GM12878 (cell line): ENCODE measurements around the gene LCLAT1. TPM values are rescaled to one million over a fixed set of nuclear protein-coding genes. Genes with fewer than 3 reads are reported as not detected.

Experiments
- ATAC-seq: fragments of 200-7000 bp; cut with Tn5 transposase; 3 replicates; pipeline ENCODE4 v1.9.1; 2020; ENCODE audit warnings: mild to moderate bottlenecking, moderate library complexity
- BruUV-seq: library from RNA; stranded (reverse); fragments of 400-500 nt; replicated peaks from 2 replicates; lab custom pipeline; 2021; lab: Mats Ljungman, UMichigan
- CTCF ChIA-PET: fragments of 300-600 bp; sonication (Branson Sonifier 250); formaldehyde crosslinking; extraction: SDS; loops from one replicate; lab custom pipeline; 2021; ENCODE audit warnings: inconsistent platforms; lab: Yijun Ruan, JAX
- POLR2A ChIA-PET: fragments of 350-600 bp; formaldehyde crosslinking; extraction: SDS; loops from one replicate; lab custom pipeline; 2021; ENCODE audit warnings: inconsistent platforms; lab: Charles Lee
- RAD21 ChIA-PET: fragments of 300-600 bp; sonication (Branson Sonifier 250); formaldehyde crosslinking; loops from one replicate; lab custom pipeline; 2023; ENCODE audit warnings: antibody characterized with exemption; ENCODE audit not compliant: unreplicated experiment; lab: Charles Lee
- SMC1A ChIA-PET: fragments of 300-600 bp; sonication (Branson Sonifier 250); formaldehyde crosslinking; loops from one replicate; lab custom pipeline; 2023; ENCODE audit not compliant: unreplicated experiment, uncharacterized antibody; lab: Charles Lee
- DNase-seq: peaks from one replicate; pipeline ENCODE4 v3.0.0-alpha.2; 2011; ENCODE audit warnings: low read depth, low spot score
- FAIRE-seq: peaks from 3 replicates; lab custom pipeline; 2011; peaks lifted over from hg19 to GRCh38; lab: Jason Lieb, UNC
- H2AFZ ChIP-seq: 2 replicates; pipeline ENCODE4 v1.6.0; 2011; ENCODE audit warnings: low read depth, low read length, control low read depth; ENCODE audit not compliant: control insufficient read depth
- H3K27ac ChIP-seq: 2 replicates; pipeline ENCODE4 v1.5.1; 2011; ENCODE audit warnings: control low read depth; ENCODE audit not compliant: control insufficient read depth, insufficient read depth
- H3K27me3 ChIP-seq, 2 experiments: replicated peaks in 1 of 2; 2 replicates each; pipeline versions ENCODE4 v1.6.0 to v1.6.1; 2011; ENCODE audit warnings: low read length in 1 of 2; ENCODE audit not compliant: control insufficient read depth in 2 of 2, insufficient read depth in 2 of 2
- H3K36me3 ChIP-seq, 2 experiments: 2 replicates each; pipeline ENCODE4 v1.5.1; 2011; ENCODE audit warnings: low read length in 1 of 2; ENCODE audit not compliant: control insufficient read depth in 2 of 2, insufficient read depth in 2 of 2
- H3K4me1 ChIP-seq: 2 replicates; pipeline ENCODE4 v1.6.1; 2011; ENCODE audit warnings: mild to moderate bottlenecking, low read length, moderate library complexity, mixed read lengths; ENCODE audit not compliant: control insufficient read depth, insufficient read depth
- H3K4me2 ChIP-seq: 2 replicates; pipeline ENCODE4 v1.6.0; 2011; ENCODE audit warnings: control low read depth; ENCODE audit not compliant: control insufficient read depth, insufficient read depth
- H3K4me3 ChIP-seq: fragments of 200-600 bp; sonication (generic); 2 replicates; pipeline ENCODE4 v1.5.1; 2016
- H3K79me2 ChIP-seq: 2 replicates; pipeline ENCODE4 v1.6.0; 2011; ENCODE audit warnings: low read length; ENCODE audit not compliant: control insufficient read depth, insufficient read depth
- H3K9ac ChIP-seq: 2 replicates; pipeline ENCODE4 v1.8.0; 2011; ENCODE audit warnings: low read length, control low read depth, mixed read lengths; ENCODE audit not compliant: control insufficient read depth, insufficient read depth
- H3K9me3 ChIP-seq: replicated peaks from 3 replicates; pipeline ENCODE4 v1.5.1; 2011; ENCODE audit warnings: mild to moderate bottlenecking, low read length; ENCODE audit not compliant: control insufficient read depth, insufficient read depth
- H4K20me1 ChIP-seq: 2 replicates; pipeline ENCODE4 v1.6.0; 2011; ENCODE audit not compliant: control insufficient read depth, insufficient read depth
- ATF7 ChIP-seq: fragments of 450-650 bp; IDR thresholded peaks from 2 replicates; pipeline ENCODE4 v1.6.1; 2016; ENCODE audit warnings: low read depth, mild to moderate bottlenecking
- BACH1 ChIP-seq: fragments of 450-650 bp; IDR thresholded peaks from 2 replicates; pipeline ENCODE4 v1.6.1; 2017; ENCODE audit warnings: mild to moderate bottlenecking, borderline replicate concordance
- BRCA1 ChIP-seq: IDR thresholded peaks from 2 replicates; pipeline ENCODE4 v1.6.1; 2011; ENCODE audit warnings: low read depth, low read length, improper control_type of control experiment
- CEBPB ChIP-seq, 2 experiments: fragments of 150-350 bp in 1 of 2; IDR thresholded peaks; 2 replicates each; pipeline ENCODE4 v1.6.1; 2012 to 2014; ENCODE audit warnings: low read depth in 2 of 2, low read length in 2 of 2, borderline replicate concordance in 1 of 2, inconsistent platforms in 1 of 2
- CTCF ChIP-seq, 3 experiments: IDR thresholded peaks in 2 of 3; conservative IDR thresholded peaks in 1 of 3; 2 replicates each; pipeline ENCODE4 v1.5.1; 2011; ENCODE audit warnings: low read depth in 3 of 3, low read length in 3 of 3, mild to moderate bottlenecking in 3 of 3, control low read depth in 2 of 3, moderate library complexity in 2 of 3, inconsistent platforms in 1 of 3, mixed read lengths in 1 of 3; ENCODE audit not compliant: control insufficient read depth in 2 of 3, insufficient read depth in 1 of 3; ENCODE audit errors: extremely low read depth in 1 of 3
- EP300 ChIP-seq, 2 experiments: fragments of 150-350 bp in 1 of 2; IDR thresholded peaks; 2 replicates each; pipeline ENCODE4 v1.6.1; 2011 to 2012; ENCODE audit warnings: low read depth in 2 of 2, low read length in 2 of 2, borderline replicate concordance in 1 of 2, improper control_type of control experiment in 1 of 2, inconsistent platforms in 1 of 2; ENCODE audit not compliant: control insufficient read depth in 1 of 2
- FOXM1 ChIP-seq: IDR thresholded peaks from 2 replicates; pipeline ENCODE4 v1.6.1; 2012; ENCODE audit warnings: low read depth, mild to moderate bottlenecking, inconsistent platforms, low read length, moderate library complexity
- KDM1A ChIP-seq: fragments of 200-600 bp; sonication (generic); IDR thresholded peaks from 2 replicates; pipeline ENCODE4 v1.6.1; 2016; ENCODE audit warnings: borderline replicate concordance
- MEF2B ChIP-seq: fragments of 450-650 bp; IDR thresholded peaks from 2 replicates; pipeline ENCODE4 v1.6.1; 2018; ENCODE audit warnings: mild to moderate bottlenecking, moderate library complexity; ENCODE audit not compliant: partially characterized antibody, poor library complexity, severe bottlenecking
- RAD21 ChIP-seq: IDR thresholded peaks from 2 replicates; pipeline ENCODE4 v1.6.1; 2011; ENCODE audit warnings: mild to moderate bottlenecking, low read depth, low read length, moderate library complexity; ENCODE audit not compliant: insufficient read depth
- RUNX3 ChIP-seq: IDR thresholded peaks from 2 replicates; pipeline ENCODE4 v1.6.1; 2012; ENCODE audit warnings: low read length, inconsistent platforms
- SP1 ChIP-seq: IDR thresholded peaks from one replicate; pipeline ENCODE4 v1.6.1; 2011; ENCODE audit warnings: low read depth, low read length
- TBL1XR1 ChIP-seq: IDR thresholded peaks from 2 replicates; pipeline ENCODE4 v1.6.1; 2012; ENCODE audit warnings: low read depth, low read length, improper control_type of control experiment
- ZNF24 ChIP-seq: fragments of 450-650 bp; IDR thresholded peaks from 2 replicates; pipeline ENCODE4 v1.6.1; 2017; ENCODE audit warnings: antibody characterized with exemption, mild to moderate bottlenecking
- WGBS: methylation state at CpG from one replicate; pipeline ENCODE4 v1.1.6; 2016; ENCODE audit warnings: low lambda C conversion rate; ENCODE audit not compliant: insufficient replicate concordance, insufficient coverage; ENCODE audit errors: missing lambda C conversion rate; 5-methylcytosine and 5-hydroxymethylcytosine counted together
- in situ Hi-C: fragments of 300-500 bp; cut with MboI; formaldehyde crosslinking; loops from 9 replicates; pipeline ENCODE4 v1.14.3; 2018; ENCODE audit warnings: mixed read lengths
- intact Hi-C: fragments of 100-400 bp; cut with micrococcal nuclease; formaldehyde crosslinking; loops from one replicate; pipeline ENCODE4 v1.14.2; 2022; ENCODE audit not compliant: unreplicated experiment
- polyA plus RNA-seq, 11 experiments: library from polyadenylated mRNA; depleted of rRNA in 4 of 11; unstranded in 6 of 11; stranded (reverse) in 5 of 11; fragments of >200 nt; fragmentation: Nextera tagmentation in 4 of 11; fragmentation: Illumina TruSeq in 1 of 11; extraction: Ambion mirVana in 4 of 11; extraction: Trizol in 1 of 11; gene quantifications; 1 replicate in 1 of 11; 2 replicates in 10 of 11; pipeline versions ENCODE4 v1.2.1 to v1.2.3, GENCODE V29; 2011 to 2016; ENCODE audit warnings: inconsistent platforms in 2 of 11, missing spikeins in 2 of 11, low read depth in 1 of 11
- total RNA-seq, 4 experiments: library from RNA; depleted of rRNA in 3 of 4; stranded (reverse); fragments of >200 nt in 3 of 4; fragmentation: Illumina TruSeq in 1 of 4; extraction: Trizol in 1 of 4; gene quantifications; 2 replicates each; pipeline versions ENCODE4 v1.2.1 to v1.2.3, GENCODE V29; 2013 to 2021

The LCLAT1 gene
- total and polyA plus RNA-seq, 10 of the 15 experiments (the other 5 are each of a cell fraction or from before 2014, with no cell fraction given), result 8.1 to 33.0 (median 15.9) TPM

- Histone ChIP-seq H3K36me3 (no peaks in the 10 kb centered on the region; a peak in 1 of 4 replicates), H3K27ac (no peak overlapping the region), H3K27me3 (no peaks in the 10 kb centered on the region)
- RAD21 ChIA-PET, result interaction anchor here (0.9 to 2.0 kb wide), 3 partner anchors 67 to 375 kb away, joined by 3 to 5 read pairs (median 4); no protein-coding TSS in a partner anchor
- DNase-seq, result no peak
- BruUV-seq, result no TSS peak
- TF ChIP-seq SP1, result no peak
- TF ChIP-seq, all 136 proteins: peak for 0
- intact Hi-C loops, result no loop called here
- no peak overlapping the region for H3K4me3 ChIP-seq
- in situ Hi-C loops, result no loop called here
- H4K20me1 ChIP-seq, result no peaks in the 10 kb centered on the region
- H3K79me2 ChIP-seq, result no peaks in the 10 kb centered on the region
- ChIA-PET SMC1A (interaction anchor here (0.6 to 1.7 kb wide), 8 partner anchors 9 to 418 kb away, joined by 3 to 7 read pairs (median 4); no protein-coding TSS in a partner anchor), POLR2A (interaction anchor here (0.6 to 1.1 kb wide), 3 partner anchors 21 to 78 kb away, joined by 3 to 5 read pairs (median 3); no protein-coding TSS in a partner anchor), CTCF (interaction anchor here (1.4 to 2.3 kb wide), 5 partner anchors 8 to 419 kb away, joined by 3 to 6 read pairs (median 5); no protein-coding TSS in a partner anchor)
- no peak overlapping the region for H2AFZ ChIP-seq
- H3K9me3 ChIP-seq, result no peaks in the 10 kb centered on the region
- H3K9ac ChIP-seq, result no peak overlapping the region
- FAIRE-seq (no peak), ATAC-seq (no peak)
- H3K4me1 ChIP-seq, result peaks cover 13% of the 10 kb centered on the region
- WGBS, result 89% methylated on average over 3 of the region's 3 CpGs
- H3K4me2 ChIP-seq, result peak overlapping the region; percentile 35; the same call in 1 of the 2 replicates
These were observed 136.2 kb downstream of the LCLAT1 start for GRCh38 chr2:30583204-30583749.

GRCh38 chr2:30584116-30584515, 137.1 kb downstream of the LCLAT1 start:
- no peaks in the 10 kb centered on the region for H4K20me1 ChIP-seq
- peak overlapping the region; percentile 77 for H3K4me2 ChIP-seq
- WGBS, result 15% methylated on average over 4 of the region's 4 CpGs
- peak overlapping the region; percentile 26; the same call in 1 of the 2 replicates for H3K27ac ChIP-seq
- CTCF ChIA-PET, result interaction anchor here (1.4 to 2.3 kb wide), 4 partner anchors 9 to 419 kb away, joined by 3 to 6 read pairs (median 4); no protein-coding TSS in a partner anchor
- H3K79me2 ChIP-seq, result no peaks in the 10 kb centered on the region
- intact Hi-C loops (no loop called here), in situ Hi-C loops (no loop called here)
- H2AFZ ChIP-seq, result peak overlapping the region; percentile 2
- SMC1A ChIA-PET, result interaction anchor here (0.8 to 1.3 kb wide), 3 partner anchors 13 to 349 kb away, joined by 3 read pairs; no protein-coding TSS in a partner anchor
- BruUV-seq, result no TSS peak
- DNase-seq (peak; percentile 20), ATAC-seq (peak; percentile 82), FAIRE-seq (peak; percentile 31)
- no peak overlapping the region for H3K9ac ChIP-seq
- no peaks in the 10 kb centered on the region for H3K27me3 ChIP-seq
- H3K4me3 ChIP-seq, result no peak overlapping the region
- H3K36me3 ChIP-seq, result no peaks in the 10 kb centered on the region; a peak in 1 of 4 replicates
- POLR2A ChIA-PET, result no interaction called here
- RAD21 ChIA-PET, result interaction anchor here (0.6 to 2.0 kb wide), 5 partner anchors 58 to 419 kb away, joined by 3 to 5 read pairs (median 3); no protein-coding TSS in a partner anchor
- peaks cover 13% of the 10 kb centered on the region for H3K4me1 ChIP-seq
- no peaks in the 10 kb centered on the region for H3K9me3 ChIP-seq
- TF ChIP-seq MEF2B (peak; percentile 74), ATF7 (no peak), TBL1XR1 (no peak), BACH1 (no peak), RAD21 (0 out of 2 replicates have a peak, but pooled peaks have one; percentile 5), RUNX3 (peak; percentile 46), FOXM1 (no peak), ZNF24 (0 out of 2 replicates have a peak, but pooled peaks have one; percentile 19), KDM1A (no peak), CTCF (IDR thresholded peaks at IDR 0.05 in 2 of 3, conservative IDR thresholded peaks at IDR 0.05 in 1 of 3; ENCODE audit: control insufficient read depth in 2 of 3, extremely low read depth in 1 of 3, insufficient read depth in 1 of 3, low read depth in 3 of 3, low read length in 3 of 3) (no peak), CEBPB (IDR thresholded peaks at IDR 0.05; ENCODE audit: borderline replicate concordance in 1 of 2, low read depth in 2 of 2, low read length in 2 of 2) (no peak), BRCA1 (no peak), EP300 (IDR thresholded peaks at IDR 0.05; ENCODE audit: borderline replicate concordance in 1 of 2, control insufficient read depth in 1 of 2, low read depth in 2 of 2, low read length in 2 of 2) (no peak)
